ENCODE measurements around the gene DYNLT2. TPM values are rescaled to one million over a fixed set of nuclear protein-coding genes. Genes with fewer than 3 reads are reported as not detected.

DYNLT2 gene, protein sequence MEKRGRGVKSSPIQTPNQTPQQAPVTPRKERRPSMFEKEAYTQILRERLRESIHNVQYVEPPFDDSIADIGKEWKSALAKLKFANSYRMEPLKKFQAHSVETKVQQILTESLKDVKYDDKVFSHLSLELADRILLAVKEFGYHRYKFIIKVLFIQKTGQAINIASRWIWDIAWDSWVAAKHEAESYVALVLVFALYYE
- total RNA-seq (1 to 10 TPM; 1.4 to 1.9 TPM), polyA plus RNA-seq (0.67 TPM)

DNA sequence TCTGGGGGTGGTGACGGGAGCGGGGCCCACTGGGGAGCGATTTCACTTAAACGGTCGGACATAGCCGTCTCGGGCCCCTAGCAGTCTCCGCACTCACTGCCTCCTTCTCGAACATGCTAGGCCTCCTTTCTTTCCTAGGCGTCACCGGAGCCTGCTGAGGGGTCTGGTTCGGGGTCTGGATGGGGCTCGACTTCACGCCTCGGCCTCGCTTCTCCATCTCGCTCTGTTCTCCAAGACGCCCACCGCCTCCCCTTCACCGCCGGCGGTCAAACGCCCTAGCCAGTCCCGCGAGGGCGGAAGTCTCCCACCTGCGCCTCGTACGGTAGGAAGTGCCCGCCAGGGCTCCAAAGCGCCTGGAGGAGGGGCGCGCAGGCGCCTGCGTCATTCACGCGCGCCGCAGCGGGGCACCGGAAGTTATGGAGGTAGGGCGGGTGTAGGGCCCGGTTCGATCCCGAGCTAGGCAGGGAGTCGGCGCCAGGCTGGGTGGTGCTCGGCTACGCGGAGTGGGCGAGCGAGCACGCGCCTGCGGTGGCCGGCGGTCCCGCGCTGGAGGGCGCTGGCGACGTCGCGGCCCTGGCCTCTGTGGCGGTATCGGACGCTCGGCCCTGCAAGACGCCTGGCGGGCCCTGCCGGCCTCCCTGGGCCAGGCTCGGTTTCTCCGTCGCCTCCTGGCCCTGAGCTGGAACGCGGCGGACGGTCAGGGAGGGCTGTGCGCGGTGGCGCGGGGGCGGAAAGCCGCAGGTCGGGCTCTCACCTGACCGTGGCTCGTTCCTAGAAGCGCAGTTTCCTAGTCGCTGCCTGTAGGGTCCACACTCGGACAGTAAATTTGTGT lies at the start of gene DYNLT2, which contains the start of gene ERMARD:
TSS of gene DYNLT2 (minus strand) at position 331 of the 832 bp plus-strand sequence. CDS start at position 217, 114 bp downstream.
TSS of gene ERMARD (plus strand) at position 381 of the 832 bp plus-strand sequence. CDS start at position 417, 36 bp downstream.
- H3K4me3 ChIP-seq (ENCODE audit: low read length): peak within 1 kb of the TSS; percentile 63
- no peaks in the 10 kb centered on the region for H3K36me3 ChIP-seq (ENCODE audit: insufficient read depth, low read length)
- peak; percentile 87 to 96 (median 94) for DNase-seq
- Mint-ChIP-seq H3K9me3 (peaks cover 0 to 2% (median 0%) of the 10 kb centered on the region in 5 donors), H3K4me3 (peak within 1 kb of the TSS; percentile 97 to 100 (median 99)), H3K4me1 (peaks cover 34 to 38% (median 35%) of the 10 kb centered on the region in 3 donors), H3K27ac (peak within 1 kb of the TSS; percentile 97 to 100 (median 100)), H3K27me3 (no peaks in the 10 kb centered on the region), H3K36me3 (peaks cover 0 to 14% (median 7%) of the 10 kb centered on the region in 3 donors)
- CTCF ChIA-PET: interaction anchor here (0.6 to 2.1 kb wide), 4 partner anchors 25 to 44 kb away, joined by 3 to 7 read pairs (median 4); no protein-coding TSS in a partner anchor
- POLR2A ChIA-PET: interaction anchor here (0.5 to 2.0 kb wide), 7 partner anchors 27 to 832 kb away, joined by 3 to 16 read pairs (median 7); partner anchors contain the start of genes C6orf120, PHF10, PSMB1 and TBP
- H3K27me3 ChIP-seq (ENCODE audit: insufficient read depth, low read length, poor library complexity, severe bottlenecking): no peaks in the 10 kb centered on the region
- H3K9me3 ChIP-seq (ENCODE audit: low read length): no peaks in the 10 kb centered on the region
- H3K27ac ChIP-seq (ENCODE audit: low read depth, low read length): peak within 1 kb of the TSS; percentile 93
- peaks cover 27% of the 10 kb centered on the region for H3K4me1 ChIP-seq (ENCODE audit: insufficient read depth, low read length)

DNA sequence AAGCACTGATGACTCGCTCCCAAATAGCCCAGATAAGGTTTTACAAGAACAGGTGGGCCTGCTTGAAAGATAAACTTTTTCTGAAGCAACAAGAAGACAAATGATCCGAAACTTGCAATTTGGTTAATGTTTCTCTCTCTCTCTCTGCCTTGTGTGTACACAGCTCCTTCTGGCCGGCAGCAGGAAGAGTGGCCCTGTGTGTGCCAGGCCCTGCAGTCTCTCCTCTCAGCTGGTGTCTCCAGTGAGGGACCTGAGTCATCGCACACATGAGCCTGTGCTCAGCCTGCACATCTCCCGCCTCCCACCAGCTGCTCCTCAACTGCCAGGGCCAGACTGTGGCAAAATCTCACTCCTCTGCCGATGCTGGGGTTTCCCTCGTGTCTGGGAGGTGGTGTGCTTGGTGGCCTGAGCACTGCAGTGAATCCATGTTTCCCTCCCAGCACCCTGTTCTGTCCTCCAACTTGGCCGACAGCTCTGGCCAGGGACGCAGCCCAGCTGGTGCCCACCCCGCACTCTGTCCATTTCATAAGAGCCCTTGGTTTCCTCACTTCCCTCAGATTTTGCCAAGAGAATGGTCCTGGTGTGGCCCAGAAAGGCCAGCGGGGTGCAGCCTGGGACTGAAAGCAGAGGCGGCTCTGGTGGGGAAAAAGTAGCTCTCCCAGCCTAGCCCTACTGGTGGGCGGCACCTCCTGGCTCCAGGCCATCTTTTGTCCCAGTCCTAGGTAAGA lies 49.5 kb upstream of the DYNLT2 start:
- CTCF ChIA-PET: interaction anchor here (0.8 to 6.9 kb wide), 2 partner anchors 11 kb away, joined by 3 to 60 read pairs; no protein-coding TSS in a partner anchor
- Histone ChIP-seq H3K27ac (ENCODE audit: low read depth, low read length) (no peak overlapping the region), H3K27me3 (ENCODE audit: insufficient read depth, low read length, poor library complexity, severe bottlenecking) (no peaks in the 10 kb centered on the region), H3K9me3 (ENCODE audit: low read length) (no peaks in the 10 kb centered on the region), H3K4me1 (ENCODE audit: insufficient read depth, low read length) (peaks cover 31% of the 10 kb centered on the region), H3K36me3 (ENCODE audit: insufficient read depth, low read length) (no peaks in the 10 kb centered on the region), H3K4me3 (ENCODE audit: low read length) (no peak overlapping the region)
- Mint-ChIP-seq H3K27ac (no peak overlapping the region), H3K4me3 (no peak overlapping the region), H3K9me3 (peaks cover 0 to 6% (median 0%) of the 10 kb centered on the region in 5 donors), H3K36me3 (no peaks in the 10 kb centered on the region), H3K27me3 (peaks cover 11 to 34% of the 10 kb centered on the region in 2 donors), H3K4me1 (peaks cover 31 to 32% (median 31%) of the 10 kb centered on the region in 3 donors)
- POLR2A ChIA-PET: no interaction called here
- DNase-seq: no peak

DNA sequence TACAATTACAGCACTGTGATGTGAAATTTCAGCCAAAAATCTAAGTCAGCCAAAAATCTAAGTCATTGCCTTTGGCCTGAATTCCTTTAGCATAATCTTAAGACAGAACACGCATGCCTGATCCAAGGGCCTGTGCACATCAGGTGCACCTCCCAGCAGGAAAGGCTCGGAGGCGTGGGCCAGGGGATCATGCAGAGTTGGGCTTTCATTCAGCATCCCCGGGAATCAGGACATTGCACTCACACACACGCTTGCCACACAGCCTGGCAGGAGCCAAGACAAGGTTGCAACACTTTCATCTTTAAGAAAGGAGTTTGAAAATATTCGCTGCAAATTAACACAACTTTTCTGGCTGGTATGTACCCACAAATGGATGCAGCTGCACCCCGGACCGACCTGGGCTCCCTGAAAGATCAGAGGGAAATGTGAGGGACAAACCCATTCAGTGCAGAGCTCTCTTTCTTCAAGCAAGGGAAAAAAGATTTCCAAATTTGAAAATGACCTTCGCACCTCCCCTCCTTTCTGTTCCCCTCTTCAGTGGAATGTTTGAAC lies 48.8 kb upstream of the DYNLT2 start:
- ChIA-PET POLR2A (no interaction called here), CTCF (interaction anchor here (0.8 kb wide), 1 partner anchor 10 kb away, joined by 3 read pairs; no protein-coding TSS in a partner anchor)
- no peak overlapping the region for H3K4me3 ChIP-seq (ENCODE audit: low read length)
- no peak for DNase-seq
- H3K27me3 Mint-ChIP-seq: peaks cover 11 to 34% of the 10 kb centered on the region in 2 donors
- H3K4me3 Mint-ChIP-seq: no peak overlapping the region
- no peaks in the 10 kb centered on the region for H3K9me3 ChIP-seq (ENCODE audit: low read length)
- no peaks in the 10 kb centered on the region for H3K27me3 ChIP-seq (ENCODE audit: insufficient read depth, low read length, poor library complexity, severe bottlenecking)
- H3K27ac Mint-ChIP-seq: no peak overlapping the region
- peaks cover 25% of the 10 kb centered on the region for H3K4me1 ChIP-seq (ENCODE audit: insufficient read depth, low read length)
- peaks cover 25% of the 10 kb centered on the region in 3 donors for H3K4me1 Mint-ChIP-seq
- no peak overlapping the region for H3K27ac ChIP-seq (ENCODE audit: low read depth, low read length)
- no peaks in the 10 kb centered on the region for H3K36me3 ChIP-seq (ENCODE audit: insufficient read depth, low read length)
- H3K36me3 Mint-ChIP-seq: no peaks in the 10 kb centered on the region
- H3K9me3 Mint-ChIP-seq: peaks cover 0 to 2% (median 0%) of the 10 kb centered on the region in 5 donors

DNA sequence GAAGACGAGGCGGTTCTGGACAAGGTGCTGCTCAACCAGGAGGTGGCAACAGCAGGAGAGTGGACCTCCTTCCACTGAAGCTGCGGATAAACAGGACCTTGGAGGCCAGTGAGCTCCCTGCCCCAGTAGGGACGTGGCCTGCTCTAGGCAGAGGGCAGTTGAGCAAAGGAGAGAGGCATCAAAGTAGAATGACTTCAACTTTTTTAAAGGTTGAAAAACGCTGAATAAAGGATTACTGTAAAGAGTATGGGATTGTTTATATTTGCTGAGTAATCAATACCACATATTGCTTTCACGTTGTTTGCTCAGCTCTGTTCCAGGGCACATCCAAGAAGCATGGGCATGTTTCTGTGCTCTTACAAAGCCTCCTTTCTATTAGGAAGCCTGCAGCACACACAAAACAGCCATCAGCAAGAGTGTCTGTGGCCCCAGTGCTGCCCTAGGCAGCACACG lies 48.1 kb upstream of the DYNLT2 start:
- H3K36me3 Mint-ChIP-seq: no peaks in the 10 kb centered on the region
- Histone ChIP-seq H3K27ac (ENCODE audit: low read depth, low read length) (no peak overlapping the region), H3K4me1 (ENCODE audit: insufficient read depth, low read length) (peaks cover 18% of the 10 kb centered on the region), H3K9me3 (ENCODE audit: low read length) (no peaks in the 10 kb centered on the region), H3K36me3 (ENCODE audit: insufficient read depth, low read length) (no peaks in the 10 kb centered on the region), H3K27me3 (ENCODE audit: insufficient read depth, low read length, poor library complexity, severe bottlenecking) (no peaks in the 10 kb centered on the region), H3K4me3 (ENCODE audit: low read length) (no peak overlapping the region)
- H3K4me1 Mint-ChIP-seq: peaks cover 18 to 19% (median 18%) of the 10 kb centered on the region in 3 donors
- H3K9me3 Mint-ChIP-seq: no peaks in the 10 kb centered on the region
- CTCF ChIA-PET: no interaction called here
- H3K4me3 Mint-ChIP-seq: no peak overlapping the region
- POLR2A ChIA-PET: no interaction called here
- no peak overlapping the region for H3K27ac Mint-ChIP-seq
- H3K27me3 Mint-ChIP-seq: peaks cover 11 to 36% of the 10 kb centered on the region in 2 donors
- DNase-seq: no peak

DNA sequence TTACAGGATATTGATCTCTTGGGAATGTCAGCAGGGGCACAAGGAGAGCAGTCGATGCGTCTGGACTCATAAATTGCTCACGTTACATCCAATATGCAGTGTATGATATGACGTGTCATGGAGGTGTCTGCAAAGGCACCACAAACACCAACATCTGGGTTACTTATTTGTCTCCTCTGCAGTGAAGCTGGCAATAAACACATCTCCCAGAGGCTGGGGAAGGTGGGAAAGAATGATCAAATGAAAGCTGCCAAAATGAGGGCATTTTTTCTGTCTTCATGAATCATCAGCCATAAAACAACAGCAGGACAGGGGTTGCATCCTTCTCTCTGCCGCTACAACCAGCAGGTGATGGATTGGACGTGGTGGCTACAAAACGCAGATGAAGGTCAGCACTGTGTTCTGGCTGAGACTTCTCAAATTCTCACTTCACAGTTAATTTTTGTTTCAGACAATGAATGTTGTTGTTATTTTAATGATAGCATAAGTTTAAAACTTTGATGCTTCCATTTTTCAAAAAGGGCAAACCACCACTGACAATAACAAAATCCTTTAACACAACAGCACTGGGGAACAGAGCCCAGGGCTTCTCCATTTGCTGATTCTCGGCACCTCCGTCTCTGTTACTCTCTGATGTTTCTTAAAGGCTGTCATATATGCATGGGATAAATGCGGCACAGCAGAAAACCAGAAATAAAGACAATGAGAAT lies 47.5 kb upstream of the DYNLT2 start:
- H3K4me1 ChIP-seq (ENCODE audit: insufficient read depth, low read length): peaks cover 12% of the 10 kb centered on the region
- no peaks in the 10 kb centered on the region for H3K36me3 Mint-ChIP-seq
- no peak overlapping the region for H3K27ac ChIP-seq (ENCODE audit: low read depth, low read length)
- CTCF ChIA-PET: no interaction called here
- no peaks in the 10 kb centered on the region for H3K9me3 Mint-ChIP-seq
- H3K4me3 Mint-ChIP-seq: no peak overlapping the region
- POLR2A ChIA-PET: no interaction called here
- H3K27ac Mint-ChIP-seq: no peak overlapping the region
- no peak for DNase-seq
- peaks cover 13 to 34% of the 10 kb centered on the region in 2 donors for H3K27me3 Mint-ChIP-seq
- H3K27me3 ChIP-seq (ENCODE audit: insufficient read depth, low read length, poor library complexity, severe bottlenecking): no peaks in the 10 kb centered on the region
- H3K9me3 ChIP-seq (ENCODE audit: low read length): no peaks in the 10 kb centered on the region
- peaks cover 12 to 13% (median 12%) of the 10 kb centered on the region in 3 donors for H3K4me1 Mint-ChIP-seq
- no peaks in the 10 kb centered on the region for H3K36me3 ChIP-seq (ENCODE audit: insufficient read depth, low read length)
- H3K4me3 ChIP-seq (ENCODE audit: low read length): no peak overlapping the region

DNA sequence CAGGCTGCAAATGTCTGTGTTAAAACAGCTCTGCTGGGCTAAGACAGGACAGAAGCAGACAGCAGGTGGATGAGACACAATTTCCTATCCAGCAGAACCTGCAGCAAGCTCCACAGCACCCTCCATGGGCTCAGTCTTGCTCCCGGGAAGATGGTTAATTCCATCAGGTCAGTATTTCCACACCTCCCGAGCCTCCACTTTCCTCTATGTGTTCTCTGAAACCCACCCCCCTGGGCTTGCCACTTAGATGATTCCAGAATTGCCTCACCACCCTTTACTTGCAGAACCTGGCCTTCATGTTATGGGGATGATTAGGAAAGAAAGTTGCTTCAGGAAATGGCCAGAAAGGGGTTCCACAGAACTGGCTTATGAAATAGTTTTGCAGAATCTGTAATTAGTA lies 43.8 kb upstream of the DYNLT2 start:
- peaks cover 22 to 63% of the 10 kb centered on the region in 2 donors for H3K27me3 Mint-ChIP-seq
- no peaks in the 10 kb centered on the region for H3K9me3 ChIP-seq (ENCODE audit: low read length)
- no peak for DNase-seq
- H3K4me3 Mint-ChIP-seq: no peak overlapping the region
- peaks cover 6% of the 10 kb centered on the region for H3K4me1 ChIP-seq (ENCODE audit: insufficient read depth, low read length)
- H3K27ac ChIP-seq (ENCODE audit: low read depth, low read length): no peak overlapping the region
- H3K4me3 ChIP-seq (ENCODE audit: low read length): no peak overlapping the region
- H3K27me3 ChIP-seq (ENCODE audit: insufficient read depth, low read length, poor library complexity, severe bottlenecking): no peaks in the 10 kb centered on the region
- H3K9me3 Mint-ChIP-seq: no peaks in the 10 kb centered on the region
- H3K27ac Mint-ChIP-seq: no peak overlapping the region
- no peaks in the 10 kb centered on the region for H3K36me3 Mint-ChIP-seq
- peaks cover 8 to 12% (median 11%) of the 10 kb centered on the region in 3 donors for H3K4me1 Mint-ChIP-seq
- ChIA-PET CTCF (no interaction called here), POLR2A (no interaction called here)
- H3K36me3 ChIP-seq (ENCODE audit: insufficient read depth, low read length): no peaks in the 10 kb centered on the region
